Right lobe of liver (tissue), 4 donors: ENCODE results near the gene THADA.

Experiments used
- CTCF ChIP-seq, 4 donors: fragments of 200-600 bp in 3 of 4; fragments of 450-650 bp in 1 of 4; IDR thresholded peaks; one replicate each; pipeline versions ENCODE4 v1.5.1 to v1.8.0; 2016 to 2022; ENCODE audit warnings: antibody characterized with exemption in 4 of 4, mild to moderate bottlenecking in 2 of 4
- POLR2A ChIP-seq: fragments of 450-650 bp; IDR thresholded peaks from one replicate; pipeline ENCODE4 v1.6.1; 2017; ENCODE audit warnings: antibody characterized with exemption, mild to moderate bottlenecking
- donor health status: DM: no; HTN: no; CAD: no.
- donor health status: DM: no; HTN: no; CAD: no.
- donor health status: DM: no; HTN: yes; CAD: no.

DNA sequence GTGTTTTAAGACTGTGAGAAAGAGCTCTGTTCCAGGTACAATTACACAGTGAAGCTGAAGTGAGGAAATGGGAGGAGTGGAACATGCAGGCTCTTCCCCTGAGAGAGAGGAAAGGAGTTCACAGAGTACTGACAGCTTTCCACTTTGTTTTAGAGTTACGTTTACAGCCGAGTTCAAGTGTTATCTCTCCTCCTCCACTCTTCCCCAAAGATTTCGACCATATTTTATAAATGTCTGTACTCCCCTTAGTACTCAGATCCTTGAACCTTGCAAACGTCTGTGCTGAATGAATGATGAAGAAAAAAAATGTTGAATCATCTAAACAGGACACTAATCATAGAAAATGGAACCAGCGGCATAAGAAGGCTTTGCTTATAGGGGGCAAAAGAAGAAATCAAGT, 121.6 kb downstream of the THADA start:
- TF ChIP-seq CTCF (IDR thresholded peaks at IDR 0.05) (no peak), POLR2A (no peak)
